Measurements from ENCODE around the gene PARP2. TPM values are rescaled to one million over a fixed set of nuclear protein-coding genes. Genes with fewer than 3 reads are reported as not detected.

PARP2 gene, protein sequence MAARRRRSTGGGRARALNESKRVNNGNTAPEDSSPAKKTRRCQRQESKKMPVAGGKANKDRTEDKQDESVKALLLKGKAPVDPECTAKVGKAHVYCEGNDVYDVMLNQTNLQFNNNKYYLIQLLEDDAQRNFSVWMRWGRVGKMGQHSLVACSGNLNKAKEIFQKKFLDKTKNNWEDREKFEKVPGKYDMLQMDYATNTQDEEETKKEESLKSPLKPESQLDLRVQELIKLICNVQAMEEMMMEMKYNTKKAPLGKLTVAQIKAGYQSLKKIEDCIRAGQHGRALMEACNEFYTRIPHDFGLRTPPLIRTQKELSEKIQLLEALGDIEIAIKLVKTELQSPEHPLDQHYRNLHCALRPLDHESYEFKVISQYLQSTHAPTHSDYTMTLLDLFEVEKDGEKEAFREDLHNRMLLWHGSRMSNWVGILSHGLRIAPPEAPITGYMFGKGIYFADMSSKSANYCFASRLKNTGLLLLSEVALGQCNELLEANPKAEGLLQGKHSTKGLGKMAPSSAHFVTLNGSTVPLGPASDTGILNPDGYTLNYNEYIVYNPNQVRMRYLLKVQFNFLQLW
- 1 to 10 TPM; 6.5 to 8.9 TPM for total RNA-seq

GRCh38 chr14:20343092-20343861 lies at the start of gene PARP2:
PARP2 (plus strand) TSS chr14:20343635; CDS start chr14:20343642, 7 bp downstream.
- Histone ChIP-seq H3K27ac (peak within 1 kb of the TSS; percentile 90 to 91), H3K4me3 (peak within 1 kb of the TSS; percentile 58 to 72), H3K36me3 (peaks cover 9% of the 10 kb centered on the region), H3K9me3 (no peaks in the 10 kb centered on the region), H3K4me1 (peaks cover 0 to 7% of the 10 kb centered on the region in 2 donors), H3K27me3 (no peaks in the 10 kb centered on the region)
- peak; percentile 99 for DNase-seq (ENCODE audit: low spot score)
- TF ChIP-seq, protein P1, sequence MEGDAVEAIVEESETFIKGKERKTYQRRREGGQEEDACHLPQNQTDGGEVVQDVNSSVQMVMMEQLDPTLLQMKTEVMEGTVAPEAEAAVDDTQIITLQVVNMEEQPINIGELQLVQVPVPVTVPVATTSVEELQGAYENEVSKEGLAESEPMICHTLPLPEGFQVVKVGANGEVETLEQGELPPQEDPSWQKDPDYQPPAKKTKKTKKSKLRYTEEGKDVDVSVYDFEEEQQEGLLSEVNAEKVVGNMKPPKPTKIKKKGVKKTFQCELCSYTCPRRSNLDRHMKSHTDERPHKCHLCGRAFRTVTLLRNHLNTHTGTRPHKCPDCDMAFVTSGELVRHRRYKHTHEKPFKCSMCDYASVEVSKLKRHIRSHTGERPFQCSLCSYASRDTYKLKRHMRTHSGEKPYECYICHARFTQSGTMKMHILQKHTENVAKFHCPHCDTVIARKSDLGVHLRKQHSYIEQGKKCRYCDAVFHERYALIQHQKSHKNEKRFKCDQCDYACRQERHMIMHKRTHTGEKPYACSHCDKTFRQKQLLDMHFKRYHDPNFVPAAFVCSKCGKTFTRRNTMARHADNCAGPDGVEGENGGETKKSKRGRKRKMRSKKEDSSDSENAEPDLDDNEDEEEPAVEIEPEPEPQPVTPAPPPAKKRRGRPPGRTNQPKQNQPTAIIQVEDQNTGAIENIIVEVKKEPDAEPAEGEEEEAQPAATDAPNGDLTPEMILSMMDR (IDR thresholded peaks at IDR 0.05): no peak

GRCh38 chr14:20294636-20295035 lies 48.8 kb upstream of the PARP2 start:
- H3K4me1 ChIP-seq: no peaks in the 10 kb centered on the region
- H3K27ac ChIP-seq: no peak overlapping the region
- no peaks in the 10 kb centered on the region for H3K27me3 ChIP-seq
- TF ChIP-seq, protein P1 (IDR thresholded peaks at IDR 0.05): no peak
- DNase-seq (ENCODE audit: low spot score): no peak
- H3K4me3 ChIP-seq: no peak overlapping the region
- no peaks in the 10 kb centered on the region for H3K9me3 ChIP-seq
- peaks cover 89% of the 10 kb centered on the region for H3K36me3 ChIP-seq

- no peak for DNase-seq (ENCODE audit: low spot score)
- peaks cover 88% of the 10 kb centered on the region for H3K36me3 ChIP-seq
- H3K4me1 ChIP-seq: no peaks in the 10 kb centered on the region
- H3K9me3 ChIP-seq: no peaks in the 10 kb centered on the region
- TF ChIP-seq, protein P1 (IDR thresholded peaks at IDR 0.05): no peak
- no peak overlapping the region for H3K4me3 ChIP-seq
- H3K27me3 ChIP-seq: no peaks in the 10 kb centered on the region
- no peak overlapping the region for H3K27ac ChIP-seq
Observed at GRCh38 chr14:20295067-20295466, 48.4 kb upstream of the PARP2 start.

- Histone ChIP-seq H3K4me3 (no peak overlapping the region), H3K27ac (no peak overlapping the region), H3K4me1 (peaks cover 0 to 12% of the 10 kb centered on the region in 2 donors), H3K27me3 (no peaks in the 10 kb centered on the region), H3K36me3 (peaks cover 45% of the 10 kb centered on the region), H3K9me3 (no peaks in the 10 kb centered on the region)
- TF ChIP-seq, protein P1 (IDR thresholded peaks at IDR 0.05): no peak
- DNase-seq (ENCODE audit: low spot score): no peak
Observed at GRCh38 chr14:20302042-20302755, 41.2 kb upstream of the PARP2 start.

- TF ChIP-seq, protein P1 (IDR thresholded peaks at IDR 0.05): peak; percentile 66 to 97
- H3K27ac ChIP-seq: peak within 1 kb of the TSS in 1 of 2 donors; percentile 42
- DNase-seq (ENCODE audit: low spot score): peak; percentile 81
- H3K36me3 ChIP-seq: peaks cover 15% of the 10 kb centered on the region
- peaks cover 0 to 12% of the 10 kb centered on the region in 2 donors for H3K4me1 ChIP-seq
- peak within 1 kb of the TSS; percentile 71 to 76 for H3K4me3 ChIP-seq
- H3K27me3 ChIP-seq: no peaks in the 10 kb centered on the region
- no peaks in the 10 kb centered on the region for H3K9me3 ChIP-seq
Observed at GRCh38 chr14:20305265-20306078, 38.0 kb upstream of the PARP2 start, which contains the start of gene TTC5. TTC5 (minus strand) TSS chr14:20305951; CDS start chr14:20305937, 14 bp downstream.
